Measurements from ENCODE around the gene CD180. TPM values are rescaled to one million over a fixed set of nuclear protein-coding genes. Genes with fewer than 3 reads are reported as not detected.

CD180 gene
- total RNA-seq, 1 donor from 2014 or later = 0.04 TPM

DNA sequence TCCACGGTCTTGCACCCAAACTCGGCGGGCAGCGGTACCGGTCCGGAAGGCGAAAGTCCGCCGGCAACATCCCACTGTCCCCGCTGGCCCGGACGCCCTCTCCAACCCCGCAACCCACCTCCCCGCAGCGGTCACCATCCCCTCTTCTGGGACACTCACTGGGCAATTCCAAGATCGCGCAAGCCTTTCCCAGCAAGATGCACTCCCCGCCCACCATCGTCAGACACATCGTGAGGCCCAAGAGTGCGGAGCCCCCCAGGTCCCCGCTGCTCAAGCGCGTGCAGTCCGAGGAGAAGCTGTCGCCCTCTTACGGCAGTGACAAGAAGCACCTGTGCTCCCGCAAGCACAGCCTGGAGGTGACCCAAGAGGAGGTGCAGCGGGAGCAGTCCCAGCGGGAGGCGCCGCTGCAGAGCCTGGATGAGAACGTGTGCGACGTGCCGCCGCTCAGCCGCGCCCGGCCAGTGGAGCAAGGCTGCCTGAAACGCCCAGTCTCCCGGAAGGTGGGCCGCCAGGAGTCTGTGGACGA lies 33.3 kb downstream of the CD180 start:
- no peaks in the 10 kb centered on the region for H3K36me3 ChIP-seq (ENCODE audit: control insufficient read depth, insufficient read depth, low read length)
- TF ChIP-seq CTCF (IDR thresholded peaks at IDR 0.05; ENCODE audit: insufficient read depth, low read length, poor library complexity, severe bottlenecking) = no peak
- DNase-seq (ENCODE audit: low read depth) = no peak
- H3K4me3 ChIP-seq (ENCODE audit: low read depth, low read length) = no peak overlapping the region
- H3K27me3 ChIP-seq (ENCODE audit: control insufficient read depth, insufficient read depth, low read length) = no peaks in the 10 kb centered on the region

DNA sequence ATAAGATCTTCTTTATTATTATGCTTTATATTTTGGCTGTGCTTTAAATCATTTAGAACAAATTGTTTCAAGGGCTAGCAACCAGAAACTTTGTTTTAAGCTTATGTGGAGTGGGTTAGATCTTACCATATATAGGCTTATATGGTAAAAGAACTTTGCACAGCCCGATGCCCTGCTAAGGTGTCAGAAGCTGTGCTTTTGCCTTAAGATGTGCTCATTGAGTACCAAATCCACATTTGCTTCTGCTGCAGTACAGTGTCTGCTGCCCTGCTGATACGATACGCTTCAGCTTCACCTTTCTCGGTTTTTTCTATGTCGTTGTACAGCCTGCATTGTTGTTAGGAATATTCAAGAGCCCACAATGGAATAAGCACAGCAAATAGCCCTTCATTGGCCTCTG lies 34.8 kb downstream of the CD180 start:
- Histone ChIP-seq H3K27me3 (ENCODE audit: control insufficient read depth, insufficient read depth, low read length) (no peaks in the 10 kb centered on the region), H3K36me3 (ENCODE audit: control insufficient read depth, insufficient read depth, low read length) (no peaks in the 10 kb centered on the region), H3K4me3 (ENCODE audit: low read depth, low read length) (no peak overlapping the region)
- TF ChIP-seq CTCF (IDR thresholded peaks at IDR 0.05; ENCODE audit: insufficient read depth, low read length, poor library complexity, severe bottlenecking) = no peak
- no peak for DNase-seq (ENCODE audit: low read depth)

DNA sequence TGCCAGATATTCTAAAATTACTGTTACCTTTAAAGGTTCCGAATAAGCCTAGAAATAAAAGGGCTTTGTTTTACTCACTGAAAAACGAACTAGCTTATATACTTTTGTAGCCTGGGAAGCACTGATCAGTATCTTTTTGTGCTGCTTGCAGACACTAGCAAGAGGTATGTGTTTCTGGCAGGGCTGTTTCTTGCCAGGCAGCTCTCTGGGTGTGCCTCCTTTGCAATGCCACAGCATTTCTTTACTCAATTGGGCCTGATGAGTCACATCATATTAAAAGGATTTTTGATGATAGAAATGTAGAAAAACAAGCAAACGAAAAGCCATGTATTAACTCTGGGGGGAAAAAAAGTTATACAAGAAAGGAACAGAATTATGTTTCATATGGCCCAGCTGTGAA lies 35.6 kb downstream of the CD180 start:
- TF ChIP-seq CTCF (IDR thresholded peaks at IDR 0.05; ENCODE audit: insufficient read depth, low read length, poor library complexity, severe bottlenecking) = no peak
- Histone ChIP-seq H3K36me3 (ENCODE audit: control insufficient read depth, insufficient read depth, low read length) (no peaks in the 10 kb centered on the region), H3K4me3 (ENCODE audit: low read depth, low read length) (no peak overlapping the region), H3K27me3 (ENCODE audit: control insufficient read depth, insufficient read depth, low read length) (no peaks in the 10 kb centered on the region)
- peak; percentile 14 for DNase-seq (ENCODE audit: low read depth)

- TF ChIP-seq CTCF (IDR thresholded peaks at IDR 0.05; ENCODE audit: insufficient read depth, low read length, poor library complexity, severe bottlenecking) = no peak
- Histone ChIP-seq H3K36me3 (ENCODE audit: control insufficient read depth, insufficient read depth, low read length) (no peaks in the 10 kb centered on the region), H3K27me3 (ENCODE audit: control insufficient read depth, insufficient read depth, low read length) (no peaks in the 10 kb centered on the region), H3K4me3 (ENCODE audit: low read depth, low read length) (no peak overlapping the region)
- DNase-seq (ENCODE audit: low read depth) = no peak
Measured at GRCh38 chr5:67160272-67160671, 36.3 kb downstream of the CD180 start.

DNA sequence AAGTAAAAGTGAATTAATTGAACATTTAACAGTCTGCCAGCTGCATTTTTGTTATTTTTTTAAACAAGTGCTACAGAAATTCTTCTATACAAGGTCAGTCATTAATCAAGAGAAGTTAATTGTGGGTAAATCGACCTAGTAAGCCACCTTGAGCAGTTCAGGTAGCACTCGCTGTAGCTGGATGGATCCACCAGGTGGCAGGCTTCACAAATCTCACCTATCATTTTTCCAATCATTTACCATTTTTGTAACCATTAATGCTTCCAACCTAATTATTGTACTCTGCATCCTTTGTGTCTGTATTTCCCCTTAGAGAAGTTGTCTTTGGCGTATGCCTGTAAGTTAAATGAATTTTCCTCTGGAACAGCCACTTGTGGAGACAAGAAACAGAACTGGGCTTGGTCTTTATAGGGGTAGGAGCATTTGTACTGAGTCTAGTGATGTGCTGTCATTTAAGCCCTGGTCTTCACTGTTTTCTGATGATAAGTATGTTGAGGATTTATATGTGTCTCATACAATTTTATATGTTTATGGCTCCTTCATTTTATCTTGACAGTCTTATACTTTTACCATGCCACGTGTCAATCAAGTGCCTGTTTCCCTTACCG lies 39.5 kb downstream of the CD180 start:
- H3K36me3 ChIP-seq (ENCODE audit: control insufficient read depth, insufficient read depth, low read length) = no peaks in the 10 kb centered on the region
- TF ChIP-seq CTCF (IDR thresholded peaks at IDR 0.05; ENCODE audit: insufficient read depth, low read length, poor library complexity, severe bottlenecking) = peak; percentile 83
- no peak for DNase-seq (ENCODE audit: low read depth)

More for the DNA sequence above, 39.5 kb downstream of the CD180 start:
- no peak overlapping the region for H3K4me3 ChIP-seq (ENCODE audit: low read depth, low read length)
- H3K27me3 ChIP-seq (ENCODE audit: control insufficient read depth, insufficient read depth, low read length) = no peaks in the 10 kb centered on the region

All from kidney epithelial cell (primary cell).